GM12801 (cell line): ENCODE measurements around the gene EML6.

Experiments
- TF ChIP-seq, protein P1 (sequence below): IDR thresholded peaks from one replicate; pipeline ENCODE4 v1.5.1; 2011; ENCODE audit warnings: control low read depth; ENCODE audit not compliant: insufficient read length; ENCODE audit errors: extremely low read depth

Gene EML6

DNA sequence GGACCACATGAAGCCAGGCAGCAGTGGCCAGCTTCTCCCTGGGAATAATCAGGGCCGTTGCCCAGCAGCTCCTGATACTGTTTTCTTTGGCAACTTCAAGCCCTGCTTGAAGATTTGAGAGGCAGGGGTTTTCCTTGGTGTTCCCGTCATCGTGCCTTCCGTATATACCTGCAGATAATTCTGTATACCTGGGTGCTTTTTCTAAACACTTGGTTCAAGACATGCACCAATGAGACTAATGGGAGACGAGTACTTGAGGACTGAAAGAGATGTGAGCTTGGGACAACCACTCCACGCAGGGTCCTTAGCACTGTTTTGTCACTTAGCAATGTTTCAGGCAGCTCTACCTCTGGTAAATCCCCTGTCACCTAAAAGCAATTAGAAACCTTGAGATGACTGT, 208.0 kb downstream of the EML6 start:
- TF ChIP-seq, protein P1, sequence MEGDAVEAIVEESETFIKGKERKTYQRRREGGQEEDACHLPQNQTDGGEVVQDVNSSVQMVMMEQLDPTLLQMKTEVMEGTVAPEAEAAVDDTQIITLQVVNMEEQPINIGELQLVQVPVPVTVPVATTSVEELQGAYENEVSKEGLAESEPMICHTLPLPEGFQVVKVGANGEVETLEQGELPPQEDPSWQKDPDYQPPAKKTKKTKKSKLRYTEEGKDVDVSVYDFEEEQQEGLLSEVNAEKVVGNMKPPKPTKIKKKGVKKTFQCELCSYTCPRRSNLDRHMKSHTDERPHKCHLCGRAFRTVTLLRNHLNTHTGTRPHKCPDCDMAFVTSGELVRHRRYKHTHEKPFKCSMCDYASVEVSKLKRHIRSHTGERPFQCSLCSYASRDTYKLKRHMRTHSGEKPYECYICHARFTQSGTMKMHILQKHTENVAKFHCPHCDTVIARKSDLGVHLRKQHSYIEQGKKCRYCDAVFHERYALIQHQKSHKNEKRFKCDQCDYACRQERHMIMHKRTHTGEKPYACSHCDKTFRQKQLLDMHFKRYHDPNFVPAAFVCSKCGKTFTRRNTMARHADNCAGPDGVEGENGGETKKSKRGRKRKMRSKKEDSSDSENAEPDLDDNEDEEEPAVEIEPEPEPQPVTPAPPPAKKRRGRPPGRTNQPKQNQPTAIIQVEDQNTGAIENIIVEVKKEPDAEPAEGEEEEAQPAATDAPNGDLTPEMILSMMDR: no peak

DNA sequence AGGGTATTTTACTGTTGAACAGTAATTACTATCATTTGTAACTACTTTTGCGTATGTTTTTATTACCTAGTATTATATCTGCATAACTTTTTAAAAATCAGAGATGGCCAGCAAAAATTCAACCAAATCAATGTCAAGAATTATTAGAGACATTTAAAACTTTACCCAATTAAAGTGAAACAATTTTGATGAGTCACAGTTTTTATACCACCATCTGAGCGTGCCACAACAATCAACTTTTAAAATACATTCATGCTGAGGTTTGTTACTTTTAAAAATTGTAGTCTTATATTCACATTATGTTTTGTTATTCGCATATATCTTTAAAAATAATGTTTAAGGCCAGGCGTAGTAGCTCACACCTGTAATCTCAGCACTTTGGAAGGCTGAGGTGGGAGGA, 211.9 kb downstream of the EML6 start:
- TF ChIP-seq, protein P1: no peak

DNA sequence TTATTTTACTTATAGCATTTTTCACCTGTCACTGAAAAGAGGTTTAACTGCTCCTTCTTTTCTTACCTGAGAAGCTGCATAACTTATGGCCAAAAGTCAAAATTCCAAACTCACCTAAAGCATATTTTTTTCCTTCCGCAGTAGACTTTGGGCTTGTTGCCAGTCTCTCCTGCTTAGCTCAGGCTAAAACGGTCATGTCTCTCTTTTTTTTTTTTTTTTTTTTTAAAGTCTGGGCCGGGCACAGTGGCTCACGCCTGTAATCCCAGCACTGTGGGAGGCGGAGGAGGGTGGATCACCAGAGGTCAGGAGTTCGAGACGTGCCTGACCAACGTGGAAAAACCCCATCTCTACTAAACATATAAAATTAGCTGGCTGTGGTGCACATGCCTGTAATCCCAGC, 213.3 kb downstream of the EML6 start:
- TF ChIP-seq, protein P1: no peak

DNA sequence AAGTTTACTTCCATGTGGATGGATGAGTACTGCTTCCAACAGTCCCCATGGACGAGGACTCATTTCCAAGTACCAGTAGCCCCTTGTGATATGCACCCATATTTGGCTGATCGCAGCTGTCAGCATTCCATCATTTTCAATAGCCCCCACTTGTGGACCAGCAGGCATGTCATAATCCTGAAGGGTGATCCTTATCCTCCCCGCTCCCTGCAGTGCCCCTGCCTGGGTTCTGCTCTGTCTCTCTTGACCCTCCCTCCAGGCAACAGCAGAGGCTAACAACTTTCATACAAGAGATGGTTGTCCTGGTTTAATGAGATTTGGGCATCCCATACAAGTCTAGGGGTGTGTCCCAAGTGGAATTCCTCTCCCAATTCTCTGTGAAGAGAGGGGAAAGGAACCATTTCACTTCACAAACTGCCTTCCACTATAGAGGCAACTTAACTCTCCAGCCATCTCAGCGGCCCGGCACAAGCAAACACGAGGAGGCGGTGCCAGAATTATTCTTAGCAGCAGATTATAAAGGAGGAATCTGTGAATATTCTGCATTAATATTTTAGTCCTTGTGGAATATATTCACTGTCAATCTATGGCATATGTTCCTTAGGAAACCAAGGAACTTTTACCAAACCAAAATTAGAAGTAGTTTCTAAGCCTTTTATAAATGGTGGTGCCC, 216.1 kb downstream of the EML6 start:
- TF ChIP-seq, protein P1: no peak

DNA sequence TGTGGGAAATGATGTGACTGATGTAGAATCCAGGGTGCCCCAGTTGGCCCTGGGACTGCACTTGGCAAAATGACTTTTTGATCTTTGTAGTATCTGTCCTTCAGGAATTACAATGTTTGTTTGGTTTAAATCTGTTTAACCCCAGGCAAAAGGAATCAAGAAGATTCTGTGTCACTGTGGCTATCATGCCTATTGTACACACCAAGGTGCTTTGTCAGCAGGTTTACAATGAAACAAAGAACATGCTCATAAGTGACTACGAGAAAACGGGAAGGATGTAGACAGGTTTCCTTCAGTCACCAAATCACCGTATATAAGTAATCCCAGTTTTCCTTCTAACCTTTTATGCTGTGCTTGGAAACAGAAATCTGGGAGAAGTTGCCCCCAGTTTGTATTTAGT, 217.3 kb downstream of the EML6 start:
- TF ChIP-seq, protein P1: no peak

DNA sequence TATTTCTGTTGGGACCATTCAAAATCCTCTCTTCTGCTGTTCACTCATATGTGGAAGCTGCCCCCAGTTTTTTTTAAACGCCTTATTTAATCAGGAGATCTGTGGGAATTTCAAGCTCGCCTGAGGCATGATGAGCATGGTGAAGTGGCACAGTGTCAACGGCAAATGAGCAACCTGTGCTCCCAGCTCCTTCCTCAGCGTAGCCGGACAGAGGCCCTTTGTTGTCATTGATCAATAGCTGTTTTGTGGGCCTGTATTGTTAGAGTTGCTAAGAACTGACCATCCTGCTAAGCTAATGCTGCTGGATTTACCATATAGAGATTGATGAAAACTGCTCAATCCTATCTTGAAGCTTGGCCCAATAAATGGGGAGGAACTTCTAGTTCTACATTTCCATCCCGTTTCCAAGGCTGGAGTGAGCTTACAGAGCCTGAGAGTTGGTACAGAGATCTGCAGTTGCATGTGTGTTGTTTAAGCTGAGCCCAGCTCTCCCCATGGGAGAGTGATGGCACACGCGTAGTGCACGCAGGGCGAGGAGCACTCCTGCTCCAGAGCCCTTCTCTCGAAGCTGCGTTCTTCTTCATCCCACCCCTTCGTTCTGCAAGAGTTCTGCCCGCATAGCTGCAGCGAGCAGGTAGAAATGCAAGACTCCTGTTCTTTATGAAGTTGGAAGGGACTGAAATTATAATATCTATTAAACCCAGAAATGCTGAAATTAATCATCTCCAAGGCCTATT, 218.0 kb downstream of the EML6 start:
- TF ChIP-seq, protein P1: no peak

DNA sequence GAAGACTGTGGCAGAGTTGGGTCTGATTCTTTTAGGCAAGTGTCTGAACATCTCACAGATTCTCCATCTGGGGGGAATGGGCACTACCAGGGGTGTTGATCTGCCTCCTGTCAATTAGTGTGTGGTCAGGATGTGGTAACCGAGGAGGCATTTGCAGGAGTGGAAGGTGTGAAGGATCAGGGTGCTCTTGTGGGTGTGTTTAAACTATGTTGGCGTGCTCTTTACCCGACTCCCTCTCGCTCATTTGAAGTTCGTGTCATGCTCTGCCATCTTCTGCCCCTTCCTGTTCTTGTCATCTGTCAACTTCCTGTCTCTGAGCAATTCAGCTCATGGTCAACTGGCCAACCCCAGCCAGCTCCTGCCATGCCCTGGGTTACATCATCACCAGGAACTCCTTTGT, 218.9 kb downstream of the EML6 start:
- TF ChIP-seq, protein P1: no peak
